ENCODE data around the gene LCE2D. TPM values are rescaled to one million over a fixed set of nuclear protein-coding genes. Genes with fewer than 3 reads are reported as not detected.

Gene LCE2D
- total RNA-seq, 1 experiment from 2014 or later = not detected

DNA sequence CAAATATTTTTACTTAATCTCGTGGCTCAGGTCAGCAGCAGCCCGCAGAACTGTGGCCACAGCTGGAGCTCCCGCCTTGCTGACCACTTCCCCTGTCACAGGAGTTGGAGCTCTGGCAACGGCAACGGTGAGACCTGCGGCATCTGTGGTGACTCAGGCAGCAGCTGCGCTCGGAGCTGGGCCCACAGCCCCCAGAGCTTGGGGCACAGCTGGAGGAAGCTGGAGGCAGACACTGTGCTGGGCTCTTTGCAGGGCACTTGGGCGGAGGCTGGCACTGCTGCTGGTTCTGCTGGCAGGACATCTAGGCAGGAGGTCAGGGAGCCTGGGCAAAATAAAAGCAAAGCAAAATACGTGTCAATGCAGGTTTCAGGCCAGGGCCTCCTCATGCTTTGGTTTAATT, 40.4 kb upstream of the LCE2D start, which contains the start of gene LCE3A:
Gene LCE3A, minus strand, starts transcription at position 301 of the 400 bp plus-strand sequence. Its CDS starts 0 bp downstream, at position 301.
- H2AFZ ChIP-seq (ENCODE audit: low read length) = no peak within 1 kb of the TSS
- H3K27ac ChIP-seq (ENCODE audit: low read length) = no peak within 1 kb of the TSS
- H3K9me2 ChIP-seq (replicated peaks; ENCODE audit: low read length) = no peaks in the 10 kb centered on the region
- no peak within 1 kb of the TSS for H3K9ac ChIP-seq (ENCODE audit: low read length)
- no peaks in the 10 kb centered on the region for H3K36me3 ChIP-seq (ENCODE audit: low read depth, low read length)
- H3K4me2 ChIP-seq (ENCODE audit: low read length) = no peak within 1 kb of the TSS
- TF ChIP-seq EZH2 (IDR thresholded peaks at IDR 0.05; ENCODE audit: low read length, unreplicated experiment) (no peak), EZH2phosphoT487 (IDR thresholded peaks at IDR 0.05; ENCODE audit: borderline replicate concordance, low read length) (no peak)
- TF ChIP-seq, protein P1, sequence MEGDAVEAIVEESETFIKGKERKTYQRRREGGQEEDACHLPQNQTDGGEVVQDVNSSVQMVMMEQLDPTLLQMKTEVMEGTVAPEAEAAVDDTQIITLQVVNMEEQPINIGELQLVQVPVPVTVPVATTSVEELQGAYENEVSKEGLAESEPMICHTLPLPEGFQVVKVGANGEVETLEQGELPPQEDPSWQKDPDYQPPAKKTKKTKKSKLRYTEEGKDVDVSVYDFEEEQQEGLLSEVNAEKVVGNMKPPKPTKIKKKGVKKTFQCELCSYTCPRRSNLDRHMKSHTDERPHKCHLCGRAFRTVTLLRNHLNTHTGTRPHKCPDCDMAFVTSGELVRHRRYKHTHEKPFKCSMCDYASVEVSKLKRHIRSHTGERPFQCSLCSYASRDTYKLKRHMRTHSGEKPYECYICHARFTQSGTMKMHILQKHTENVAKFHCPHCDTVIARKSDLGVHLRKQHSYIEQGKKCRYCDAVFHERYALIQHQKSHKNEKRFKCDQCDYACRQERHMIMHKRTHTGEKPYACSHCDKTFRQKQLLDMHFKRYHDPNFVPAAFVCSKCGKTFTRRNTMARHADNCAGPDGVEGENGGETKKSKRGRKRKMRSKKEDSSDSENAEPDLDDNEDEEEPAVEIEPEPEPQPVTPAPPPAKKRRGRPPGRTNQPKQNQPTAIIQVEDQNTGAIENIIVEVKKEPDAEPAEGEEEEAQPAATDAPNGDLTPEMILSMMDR (conservative IDR thresholded peaks at IDR 0.05; ENCODE audit: low read depth, low read length) = no peak
- H3K79me2 ChIP-seq (ENCODE audit: low read length) = no peaks in the 10 kb centered on the region
- intact Hi-C loops (cut with micrococcal nuclease) = no loop called here
- no peaks in the 10 kb centered on the region for H4K20me1 ChIP-seq (ENCODE audit: low read length)
- peaks cover 7% of the 10 kb centered on the region for H3K9me3 ChIP-seq (ENCODE audit: low read length)
- ATAC-seq (no peak), DNase-seq (peak; percentile 1)
- H3K27me3 ChIP-seq (ENCODE audit: low read length) = no peaks in the 10 kb centered on the region; the same call in 1 of the 2 replicates
- H3K4me3 ChIP-seq (ENCODE audit: low read length) = no peak within 1 kb of the TSS
- no peaks in the 10 kb centered on the region for H3K4me1 ChIP-seq (ENCODE audit: insufficient read depth, low read length)
- ChIA-PET POLR2A (ENCODE audit: unreplicated experiment) (no interaction called here), CTCF (no interaction called here)
- no peaks in the 10 kb centered on the region for H3F3A ChIP-seq (ENCODE audit: low read length, unreplicated experiment)
- BruUV-seq (replicated peaks) = no TSS peak

DNA sequence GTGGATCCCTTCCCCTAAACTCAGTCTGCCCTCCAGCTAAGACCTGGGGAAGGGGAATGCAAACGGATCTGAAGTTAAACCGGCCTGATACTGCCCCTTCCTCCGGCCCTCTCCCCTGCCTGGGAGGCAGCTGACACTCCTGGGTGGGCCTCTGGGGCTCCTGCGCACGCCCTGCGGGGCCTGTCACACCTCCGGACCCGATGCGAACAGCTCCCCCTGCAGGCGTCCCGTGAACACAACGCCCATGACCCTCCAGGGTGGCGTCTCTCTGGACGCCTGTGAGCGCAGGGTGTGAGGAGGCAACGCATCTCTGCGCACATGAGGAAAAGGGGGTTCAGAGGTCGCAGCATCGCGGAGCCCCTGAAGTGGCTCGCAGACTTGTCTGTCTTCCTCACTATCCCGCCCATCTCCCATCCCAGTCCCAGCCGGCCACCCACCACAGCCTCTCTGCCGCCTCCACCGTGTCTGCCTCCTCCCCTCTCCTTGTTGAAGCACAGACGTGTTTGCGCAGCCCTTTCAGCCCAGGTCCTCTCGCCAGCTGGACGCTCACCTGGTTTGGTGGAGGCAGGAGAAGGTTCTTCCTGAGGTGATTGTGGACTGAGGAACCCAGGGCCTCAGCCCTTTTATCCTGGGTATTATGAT, 39.9 kb upstream of the LCE2D start:
- Histone ChIP-seq H3K79me2 (ENCODE audit: low read length) (no peaks in the 10 kb centered on the region), H3K9me2 (replicated peaks; ENCODE audit: low read length) (no peaks in the 10 kb centered on the region), H3K27me3 (ENCODE audit: low read length) (no peaks in the 10 kb centered on the region; the same call in 1 of the 2 replicates), H3K4me3 (ENCODE audit: low read length) (no peak overlapping the region), H3K27ac (ENCODE audit: low read length) (no peak overlapping the region), H3K9me3 (ENCODE audit: low read length) (peaks cover 7% of the 10 kb centered on the region), H3K9ac (ENCODE audit: low read length) (no peak overlapping the region), H3K4me1 (ENCODE audit: insufficient read depth, low read length) (no peaks in the 10 kb centered on the region), H3K36me3 (ENCODE audit: low read depth, low read length) (no peaks in the 10 kb centered on the region), H3F3A (ENCODE audit: low read length, unreplicated experiment) (no peaks in the 10 kb centered on the region), H3K4me2 (ENCODE audit: low read length) (no peak overlapping the region), H2AFZ (ENCODE audit: low read length) (no peak overlapping the region), H4K20me1 (ENCODE audit: low read length) (no peaks in the 10 kb centered on the region)
- intact Hi-C loops (cut with micrococcal nuclease) = no loop called here
- TF ChIP-seq, protein P1 (conservative IDR thresholded peaks at IDR 0.05; ENCODE audit: low read depth, low read length) = peak; percentile 40
- no peak for TF ChIP-seq EZH2 (IDR thresholded peaks at IDR 0.05; ENCODE audit: low read length, unreplicated experiment)
- TF ChIP-seq EZH2phosphoT487 (IDR thresholded peaks at IDR 0.05; ENCODE audit: borderline replicate concordance, low read length) = no peak
- peak; percentile 1 for DNase-seq
- BruUV-seq (replicated peaks) = no TSS peak
- ChIA-PET POLR2A (ENCODE audit: unreplicated experiment) (no interaction called here), CTCF (no interaction called here)
- ATAC-seq = no peak

DNA sequence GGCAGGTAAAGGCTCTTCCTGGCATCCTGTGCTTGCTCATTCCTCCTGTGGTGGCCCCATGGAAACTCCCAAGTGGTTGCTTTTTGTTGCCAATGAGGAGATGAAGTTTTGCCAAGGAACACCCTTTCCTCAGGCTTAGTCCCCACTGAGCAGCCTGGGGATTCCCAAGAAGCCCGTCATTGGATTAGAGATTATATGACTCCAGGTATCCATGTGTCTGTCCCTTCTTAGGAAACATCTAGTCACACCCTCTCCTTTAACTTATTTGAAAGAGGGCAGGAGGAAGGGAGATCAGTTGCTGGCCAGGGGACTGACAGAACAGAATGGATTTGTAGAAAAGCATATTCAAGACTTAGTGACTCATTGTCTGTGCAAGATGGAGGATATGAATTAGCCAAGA, 36.4 kb upstream of the LCE2D start:
- Histone ChIP-seq H2AFZ (ENCODE audit: low read length) (no peak overlapping the region), H3K27ac (ENCODE audit: low read length) (no peak overlapping the region), H3K79me2 (ENCODE audit: low read length) (no peaks in the 10 kb centered on the region), H3K9ac (ENCODE audit: low read length) (no peak overlapping the region), H3K9me2 (replicated peaks; ENCODE audit: low read length) (no peaks in the 10 kb centered on the region), H3F3A (ENCODE audit: low read length, unreplicated experiment) (no peaks in the 10 kb centered on the region), H3K9me3 (ENCODE audit: low read length) (no peaks in the 10 kb centered on the region), H3K4me1 (ENCODE audit: insufficient read depth, low read length) (no peaks in the 10 kb centered on the region), H3K4me3 (ENCODE audit: low read length) (no peak overlapping the region), H3K36me3 (ENCODE audit: low read depth, low read length) (no peaks in the 10 kb centered on the region), H4K20me1 (ENCODE audit: low read length) (no peaks in the 10 kb centered on the region), H3K4me2 (ENCODE audit: low read length) (no peak overlapping the region), H3K27me3 (ENCODE audit: low read length) (no peaks in the 10 kb centered on the region; the same call in 1 of the 2 replicates)
- ATAC-seq = no peak
- no peak for TF ChIP-seq EZH2phosphoT487 (IDR thresholded peaks at IDR 0.05; ENCODE audit: borderline replicate concordance, low read length)
- no peak for TF ChIP-seq EZH2 (IDR thresholded peaks at IDR 0.05; ENCODE audit: low read length, unreplicated experiment)
- TF ChIP-seq, protein P1 (conservative IDR thresholded peaks at IDR 0.05; ENCODE audit: low read depth, low read length) = no peak
- ChIA-PET POLR2A (ENCODE audit: unreplicated experiment) (no interaction called here), CTCF (no interaction called here)
- peak; percentile 1 for DNase-seq
- no TSS peak for BruUV-seq (replicated peaks)
- intact Hi-C loops (cut with micrococcal nuclease) = no loop called here
